ENCODE data around the gene CATSPERZ. TPM values are rescaled to one million over a fixed set of nuclear protein-coding genes. Genes with fewer than 3 reads are reported as not detected.

CATSPERZ gene
- total and polyA plus RNA-seq, 2 of the 8 experiments (the other 6 are each of a cell fraction or from before 2014, with no cell fraction given): 0.77 TPM; not detected in 1

- TF ChIP-seq PHF8 (conservative IDR thresholded peaks at IDR 0.05; ENCODE audit: low read depth, low read length): no peak
- no peak for TF ChIP-seq FOSL1 (IDR thresholded peaks at IDR 0.05; ENCODE audit: insufficient read depth, low read depth, low read length)
- TF ChIP-seq KDM4A (IDR thresholded peaks at IDR 0.05; ENCODE audit: low read depth, low read length, severe bottlenecking): peak; percentile 38
- no peak for TF ChIP-seq NRF1 (IDR thresholded peaks at IDR 0.05; ENCODE audit: low read depth, low read length)
- no peak for TF ChIP-seq RAD21 (IDR thresholded peaks at IDR 0.05 in 1 of 2, conservative IDR thresholded peaks at IDR 0.05 in 1 of 2; ENCODE audit: low read depth in 2 of 2, low read length in 2 of 2)
- TF ChIP-seq RNF2 (IDR thresholded peaks at IDR 0.05; ENCODE audit: borderline replicate concordance, low read depth, low read length, missing control alignments, poor library complexity, severe bottlenecking): peak; percentile 66
- TF ChIP-seq EZH2 (IDR thresholded peaks at IDR 0.05; ENCODE audit: low read depth, low read length, severe bottlenecking): peak; percentile 86
- TF ChIP-seq SUZ12 (IDR thresholded peaks at IDR 0.05; ENCODE audit: low read length): peak; percentile 92
- no peak for TF ChIP-seq SAP30 (IDR thresholded peaks at IDR 0.05; ENCODE audit: insufficient read depth, insufficient replicate concordance, low read length)
Measured at GRCh38 chr11:64291752-64292459, 8.3 kb upstream of the CATSPERZ start (continued).
